GM21367 (cell line): Measurements from ENCODE around the gene PARG.
A peak's percentile ranks its signal among the peaks of the same experiment; 100 is the strongest.
"Not testable (repeated sequence)": the region's sequence is repeated elsewhere in the genome, so short reads cannot be mapped to it uniquely, and the experiment has no call there.

ENCODE experiments used
- ATAC-seq: cut with Tn5 transposase; IDR thresholded peaks from one replicate; pipeline ENCODE4 v1.9.1; 2021; ENCODE audit not compliant: unreplicated experiment

PARG gene

GRCh38 chr10:49941447-49942338 is at the start of gene PARG, which contains the start of gene TIMM23B:
Gene PARG (minus strand): TSS chr10:49942027. CDS start chr10:49941725, 302 bp downstream.
Gene TIMM23B (plus strand): TSS chr10:49942053. CDS start chr10:49942195, 142 bp downstream.
- ATAC-seq = peak; percentile 65

- ATAC-seq = not testable (repeated sequence)
These were observed 46.5 kb upstream of the PARG start, which contains the start of gene AGAP6 for GRCh38 chr10:49988376-49988775. Gene AGAP6 (plus strand): TSS chr10:49988406. CDS start chr10:49988716, 310 bp downstream.

DNA sequence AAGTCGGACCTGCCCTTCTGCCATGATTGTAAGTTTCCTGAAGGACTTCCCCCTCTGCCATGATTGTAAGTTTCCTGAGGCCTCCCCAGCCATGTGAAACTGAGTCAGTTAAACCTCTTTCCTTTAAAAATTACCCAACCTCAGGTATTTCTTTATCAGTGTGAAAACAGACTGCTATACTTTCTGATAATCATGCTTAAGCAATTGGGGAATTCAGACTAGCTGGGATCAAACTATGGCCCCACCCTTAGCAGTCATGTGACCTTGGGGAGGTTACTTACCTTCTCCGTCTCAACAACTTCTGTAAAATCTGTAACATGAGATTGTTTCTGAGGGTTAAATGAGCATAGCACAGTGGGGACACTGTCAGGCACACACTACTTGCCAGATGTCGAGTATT is 45.4 kb upstream of the PARG start:
- ATAC-seq = not testable (repeated sequence)

- not testable (repeated sequence) for ATAC-seq
These were observed 35.9 kb upstream of the PARG start for GRCh38 chr10:49977756-49978155.

DNA sequence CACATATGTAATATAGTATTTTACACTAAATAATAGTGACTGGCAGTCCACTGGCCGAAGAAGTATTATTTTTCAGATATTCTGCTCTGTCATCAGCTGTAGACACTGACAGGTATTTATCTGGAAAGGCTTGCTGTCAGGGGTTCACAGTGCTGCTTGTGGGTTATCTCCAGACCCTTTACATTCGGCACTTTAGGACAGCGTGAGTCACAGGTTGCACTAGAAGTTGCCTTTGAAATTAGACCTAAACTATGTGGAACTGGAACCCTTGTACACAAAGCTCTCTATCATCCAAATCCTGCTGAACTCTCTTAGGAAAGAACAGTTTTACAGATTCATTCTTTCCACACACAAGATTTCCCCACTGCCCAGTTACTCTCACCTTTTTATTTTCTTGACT is 30.3 kb upstream of the PARG start:
- not testable (repeated sequence) for ATAC-seq

- ATAC-seq = not testable (repeated sequence)
These were observed 29.6 kb upstream of the PARG start for GRCh38 chr10:49971466-49971865.

GRCh38 chr10:49970331-49970857 is 28.6 kb upstream of the PARG start:
- not testable (repeated sequence) for ATAC-seq

DNA sequence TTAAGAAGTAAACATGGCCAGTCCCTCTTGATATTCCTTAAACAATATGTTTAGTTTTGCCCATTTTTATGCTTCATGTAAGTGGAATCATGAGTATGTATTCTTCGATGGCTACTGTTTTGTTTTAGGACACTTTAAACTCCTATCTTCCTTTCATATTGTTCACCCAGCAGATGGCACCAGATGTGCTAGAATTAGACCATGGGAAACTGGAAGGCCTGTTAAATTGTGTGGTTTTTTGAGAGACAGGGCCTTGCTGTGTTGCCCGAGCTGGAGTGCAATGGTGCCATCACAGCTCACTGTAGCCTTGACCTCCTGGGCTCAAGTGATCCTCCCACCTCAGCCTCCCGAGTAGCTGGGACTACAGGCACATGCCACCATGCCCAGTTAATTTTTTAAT is 11.3 kb upstream of the PARG start:
- not testable (repeated sequence) for ATAC-seq

- not testable (repeated sequence) for ATAC-seq
These were observed 10.2 kb upstream of the PARG start for GRCh38 chr10:49952006-49952405.

- not testable (repeated sequence) for ATAC-seq
These were observed 6.9 kb upstream of the PARG start for GRCh38 chr10:49948737-49949136.

DNA sequence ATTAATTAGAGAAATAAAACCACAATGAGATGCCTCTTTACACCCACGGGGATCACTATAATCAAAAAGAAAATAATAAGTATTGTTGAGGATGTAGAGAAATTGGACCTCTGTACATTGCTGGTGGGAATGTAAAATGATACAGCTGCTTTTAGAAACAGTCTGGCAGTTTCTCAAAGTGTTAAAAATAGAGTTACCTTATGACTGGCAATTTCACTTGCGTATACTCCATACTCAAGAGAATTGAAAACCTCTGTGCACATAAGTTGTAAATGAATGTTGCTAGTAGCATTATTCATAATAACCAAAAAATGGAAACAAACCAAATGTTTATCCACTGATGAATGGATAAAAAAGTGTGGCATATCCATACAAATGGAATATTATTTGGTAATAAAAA is 6.3 kb upstream of the PARG start:
- ATAC-seq = peak; percentile 84

DNA sequence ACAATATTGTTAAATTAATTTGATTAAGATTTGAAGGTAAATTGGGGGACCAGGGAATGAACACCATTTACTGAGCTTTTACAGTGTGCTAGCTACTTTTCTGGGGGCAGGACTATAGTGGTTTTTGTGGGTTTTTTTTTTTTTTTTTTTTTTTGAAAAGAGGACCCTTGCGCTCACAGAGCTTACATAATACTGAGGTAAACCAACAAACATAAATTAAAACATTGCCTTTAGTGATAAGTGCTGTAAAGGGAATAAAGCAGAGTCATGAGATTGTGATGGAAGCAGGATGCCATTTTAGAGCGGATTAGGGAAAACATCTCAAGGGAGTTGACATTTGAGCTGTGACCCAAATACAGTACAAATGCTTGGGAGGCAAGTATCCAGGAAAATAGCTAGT is 1.8 kb upstream of the PARG start:
- ATAC-seq = not testable (repeated sequence)

DNA sequence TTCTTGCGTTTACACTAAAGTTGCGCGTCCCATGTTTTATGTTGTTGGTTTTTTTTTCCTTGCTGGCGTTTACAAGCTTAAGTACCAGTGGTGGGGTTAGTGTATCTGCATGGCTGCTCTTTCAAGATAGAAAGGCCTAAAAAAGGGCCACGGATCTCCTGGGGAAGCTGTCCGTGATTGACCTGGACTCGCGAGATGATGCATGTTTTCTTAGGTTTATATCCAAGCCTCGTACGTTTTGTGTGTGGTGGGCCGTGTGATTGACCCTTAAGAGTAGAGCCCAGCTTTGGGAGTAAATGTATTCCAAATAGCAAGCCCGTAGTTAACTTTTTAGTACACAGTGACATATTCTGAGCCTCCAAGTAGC is 495 bp upstream of the PARG start:
- not testable (repeated sequence) for ATAC-seq

DNA sequence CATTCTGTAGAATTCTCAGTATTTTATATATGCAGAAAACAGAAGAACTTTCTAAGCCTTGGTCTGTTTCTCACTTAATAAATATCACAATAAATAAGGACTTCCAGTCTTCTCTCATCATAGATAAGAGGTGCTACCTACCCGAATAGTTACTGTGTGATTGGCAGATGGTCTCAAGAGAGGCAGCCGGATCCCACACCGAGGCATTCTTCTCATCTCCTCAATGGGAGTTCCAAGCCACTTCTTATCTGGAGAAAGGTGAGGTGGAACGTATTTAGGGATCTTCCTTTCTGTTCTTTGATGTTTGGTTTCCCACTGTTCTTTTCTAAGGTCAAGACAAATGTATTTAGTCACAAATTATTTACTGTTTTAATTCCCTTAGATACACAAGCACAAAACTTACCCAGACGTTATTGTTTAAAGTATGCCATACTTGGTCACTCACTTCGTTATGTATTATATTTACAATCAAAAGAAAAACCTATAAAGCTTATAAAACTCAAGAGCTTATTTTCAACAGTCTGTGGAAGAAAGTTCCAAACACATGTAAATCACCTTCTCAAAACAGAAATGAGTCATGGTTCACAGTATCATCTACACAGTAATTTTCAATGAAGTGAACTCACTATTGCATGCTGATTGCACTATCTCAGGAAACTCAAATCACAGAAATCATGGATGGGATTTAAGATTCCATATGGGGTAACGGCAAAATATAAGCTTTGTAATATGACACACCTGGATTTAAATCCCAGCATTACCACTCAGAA is 9.7 kb downstream of the PARG start:
- ATAC-seq = not testable (repeated sequence)

- not testable (repeated sequence) for ATAC-seq
These were observed 10.6 kb downstream of the PARG start for GRCh38 chr10:49931276-49931675.

DNA sequence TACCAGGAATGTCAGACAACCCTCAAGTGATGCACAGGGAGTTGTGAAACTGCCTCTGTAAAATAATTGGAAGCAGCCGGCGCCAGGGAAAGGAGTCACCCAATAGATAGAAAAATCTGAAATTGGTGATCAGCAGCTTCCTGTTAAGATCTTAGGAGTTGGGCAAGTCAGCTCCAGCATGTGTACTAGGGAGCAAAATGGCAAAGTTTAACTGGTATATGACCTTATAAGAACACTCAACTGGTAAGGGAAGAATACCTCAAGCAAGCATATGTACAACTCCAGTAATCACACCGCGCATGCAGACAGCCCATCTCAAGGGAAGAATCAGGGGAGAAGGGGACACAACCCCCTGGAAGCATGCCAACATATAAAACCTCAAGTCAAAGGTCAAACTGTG is 18.3 kb downstream of the PARG start:
- not testable (repeated sequence) for ATAC-seq

- not testable (repeated sequence) for ATAC-seq
These were observed 19.8 kb downstream of the PARG start for GRCh38 chr10:49922041-49922440.

- ATAC-seq = not testable (repeated sequence)
These were observed 23.9 kb downstream of the PARG start for GRCh38 chr10:49917927-49918326.

DNA sequence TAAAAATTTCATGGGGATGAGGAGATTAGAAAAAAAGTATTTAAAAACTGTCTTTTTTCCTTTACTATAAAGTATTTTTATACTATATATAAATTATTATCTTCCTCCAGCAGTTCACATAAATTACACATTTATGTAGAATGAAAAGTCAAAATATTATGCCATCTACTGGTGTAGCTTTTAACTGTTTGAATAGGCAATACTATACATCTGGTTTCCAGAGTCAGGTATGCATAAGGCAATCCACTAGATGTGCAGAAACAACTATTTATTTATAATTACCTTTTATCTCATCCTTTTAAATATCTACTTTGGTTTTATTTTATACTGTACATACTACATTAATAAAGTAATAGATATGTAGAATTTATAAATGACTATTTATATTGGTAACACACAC is 25.4 kb downstream of the PARG start:
- ATAC-seq = not testable (repeated sequence)

DNA sequence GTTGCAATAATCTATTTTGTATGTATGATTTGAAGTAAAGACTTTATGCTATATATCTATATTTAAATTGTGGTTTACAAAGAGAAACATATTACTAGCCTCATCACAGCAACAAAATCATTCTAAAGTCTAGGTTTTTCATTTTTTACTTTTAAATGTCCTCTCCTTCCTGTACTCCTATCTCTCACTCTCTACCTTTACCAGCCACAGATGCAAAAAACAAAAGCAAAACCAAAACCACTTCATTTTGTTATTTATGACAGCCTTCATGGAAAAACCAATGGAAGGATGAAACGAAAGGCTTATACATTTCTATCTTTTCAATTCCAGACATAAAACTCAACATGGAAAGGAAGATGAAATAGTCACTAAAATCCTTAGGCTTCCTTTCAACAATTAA is 31.5 kb downstream of the PARG start:
- not testable (repeated sequence) for ATAC-seq
